ENCODE results near the gene TMEM47.

GRCh38 chrX:34586346-34586911, 70.7 kb downstream of the TMEM47 start:
- TF ChIP-seq CTCF (IDR thresholded peaks at IDR 0.05) (no peak), POLR2A (IDR thresholded peaks at IDR 0.05) (no peak)
